ENCODE measurements around the gene IGFBP7.

IGFBP7 gene

DNA sequence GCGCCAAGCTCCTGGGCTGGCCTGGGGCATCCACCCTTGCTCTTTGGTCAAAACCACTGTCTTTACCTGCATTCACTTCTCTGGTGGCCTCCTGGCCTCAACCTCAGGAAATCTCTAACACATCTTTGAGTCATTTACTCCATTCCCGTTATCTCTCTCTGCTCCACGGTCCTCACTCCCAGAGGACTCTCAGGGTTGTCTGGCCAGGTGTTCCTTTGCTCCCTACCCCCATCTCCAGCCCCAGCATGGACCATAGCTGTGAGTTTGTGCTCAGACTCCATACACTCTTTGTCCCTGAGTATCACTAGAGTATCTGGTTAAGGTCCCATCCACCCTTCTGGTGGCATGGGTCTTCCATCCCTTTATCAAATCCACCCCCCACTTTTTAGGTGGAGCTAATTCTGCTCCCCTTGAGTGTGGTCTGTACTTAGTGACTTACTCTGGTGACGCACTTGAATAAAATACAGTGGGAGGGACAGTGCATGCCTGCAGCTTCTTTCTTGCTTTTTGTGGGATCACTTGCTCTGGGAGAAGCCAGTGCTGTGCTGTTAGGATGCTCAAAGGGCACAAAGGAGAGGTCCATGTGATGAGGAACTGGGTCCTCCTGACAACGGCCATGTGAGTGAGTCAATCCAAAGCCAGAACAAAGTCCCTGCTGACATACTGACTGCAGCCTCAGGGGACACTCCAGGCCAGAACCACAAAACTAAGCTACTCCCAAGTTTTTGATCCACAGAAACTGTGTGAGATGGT lies 44.3 kb downstream of the IGFBP7 start:
- H3K27ac ChIP-seq = no peak overlapping the region
- no peaks in the 10 kb centered on the region for H3K79me2 ChIP-seq (ENCODE audit: insufficient read depth, low read depth)
- H4K20me1 ChIP-seq (ENCODE audit: insufficient read depth) = no peaks in the 10 kb centered on the region
- TF ChIP-seq, protein P1, sequence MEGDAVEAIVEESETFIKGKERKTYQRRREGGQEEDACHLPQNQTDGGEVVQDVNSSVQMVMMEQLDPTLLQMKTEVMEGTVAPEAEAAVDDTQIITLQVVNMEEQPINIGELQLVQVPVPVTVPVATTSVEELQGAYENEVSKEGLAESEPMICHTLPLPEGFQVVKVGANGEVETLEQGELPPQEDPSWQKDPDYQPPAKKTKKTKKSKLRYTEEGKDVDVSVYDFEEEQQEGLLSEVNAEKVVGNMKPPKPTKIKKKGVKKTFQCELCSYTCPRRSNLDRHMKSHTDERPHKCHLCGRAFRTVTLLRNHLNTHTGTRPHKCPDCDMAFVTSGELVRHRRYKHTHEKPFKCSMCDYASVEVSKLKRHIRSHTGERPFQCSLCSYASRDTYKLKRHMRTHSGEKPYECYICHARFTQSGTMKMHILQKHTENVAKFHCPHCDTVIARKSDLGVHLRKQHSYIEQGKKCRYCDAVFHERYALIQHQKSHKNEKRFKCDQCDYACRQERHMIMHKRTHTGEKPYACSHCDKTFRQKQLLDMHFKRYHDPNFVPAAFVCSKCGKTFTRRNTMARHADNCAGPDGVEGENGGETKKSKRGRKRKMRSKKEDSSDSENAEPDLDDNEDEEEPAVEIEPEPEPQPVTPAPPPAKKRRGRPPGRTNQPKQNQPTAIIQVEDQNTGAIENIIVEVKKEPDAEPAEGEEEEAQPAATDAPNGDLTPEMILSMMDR (conservative IDR thresholded peaks at IDR 0.05; ENCODE audit: low read depth, low read length) = no peak
- no peak overlapping the region for H2AFZ ChIP-seq (ENCODE audit: low read depth)
- no peak overlapping the region for H3K4me2 ChIP-seq
- no peaks in the 10 kb centered on the region for H3K36me3 ChIP-seq (ENCODE audit: insufficient read depth)
- no peak overlapping the region for H3K4me3 ChIP-seq (IDR thresholded peaks at IDR 0.05; ENCODE audit: insufficient read depth, low read depth, low read length)
- H3K4me1 ChIP-seq (ENCODE audit: low read depth, poor library complexity, severe bottlenecking) = peaks cover 14% of the 10 kb centered on the region
- H3K9ac ChIP-seq = no peak overlapping the region
- no peaks in the 10 kb centered on the region for H3K27me3 ChIP-seq (ENCODE audit: insufficient read depth, low read depth)

DNA sequence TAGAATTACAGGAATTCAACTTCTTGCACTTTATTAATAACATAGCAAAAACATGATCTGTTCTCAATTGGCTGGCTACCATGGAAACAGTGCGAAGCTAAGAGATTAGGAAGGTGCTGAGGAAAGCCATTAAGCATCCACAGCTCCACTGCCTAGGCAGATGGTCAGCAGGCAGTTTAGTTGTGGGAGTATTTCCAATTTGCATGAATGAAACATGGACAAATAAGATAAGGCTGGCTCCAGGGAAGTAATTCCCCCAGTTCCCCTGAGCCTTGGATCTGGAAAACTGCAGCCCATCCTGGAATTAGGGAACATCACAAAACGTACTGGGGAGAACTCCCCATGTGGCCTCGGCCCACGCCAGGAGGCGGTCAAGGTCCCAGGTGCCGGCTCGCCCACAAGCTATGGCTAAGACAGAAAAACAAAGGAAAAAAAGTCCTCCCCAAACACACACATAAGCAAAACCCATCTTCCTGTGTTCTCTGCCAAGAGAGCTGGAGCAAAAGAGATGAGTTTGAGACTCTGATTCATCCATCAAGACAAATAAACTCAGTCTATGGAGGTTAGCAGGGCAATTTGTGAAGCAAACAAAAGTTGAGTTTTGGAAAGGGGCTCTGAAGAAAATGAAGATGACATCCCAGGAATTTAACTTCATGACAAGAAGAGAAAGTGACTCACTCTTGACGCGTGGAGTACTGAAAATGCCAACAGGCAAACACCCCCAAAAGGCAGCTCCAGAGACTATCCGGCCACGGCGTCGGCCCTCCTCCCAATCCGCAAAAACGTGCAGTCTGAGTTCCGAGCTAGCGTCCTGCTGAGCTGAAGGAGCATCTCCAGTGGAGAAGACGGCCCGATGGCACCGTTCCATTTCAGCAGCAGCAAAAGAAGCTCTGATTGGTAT lies 45.1 kb downstream of the IGFBP7 start:
- no peaks in the 10 kb centered on the region for H3K27me3 ChIP-seq (ENCODE audit: insufficient read depth, low read depth)

DNA sequence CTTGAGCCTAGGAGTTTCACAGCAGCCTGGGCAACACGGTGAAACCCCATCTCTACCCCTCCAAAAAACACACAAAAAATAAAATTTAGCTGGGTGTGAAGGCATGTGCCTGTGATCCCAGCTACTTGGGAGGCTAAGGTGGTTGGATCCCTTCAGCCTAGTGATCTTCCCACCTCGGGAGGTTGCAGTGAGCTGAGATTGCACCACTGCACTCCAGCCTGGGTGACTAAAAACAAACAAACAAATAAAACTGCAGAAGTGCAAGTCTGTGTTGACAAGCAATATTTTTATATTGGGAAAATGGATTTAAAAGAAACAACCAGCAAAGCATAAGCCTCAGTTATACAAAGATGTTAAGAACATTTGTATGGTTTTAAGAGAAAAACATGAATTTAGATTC lies 46.1 kb downstream of the IGFBP7 start:
- Histone ChIP-seq H4K20me1 (ENCODE audit: insufficient read depth) (no peaks in the 10 kb centered on the region), H3K4me2 (no peak overlapping the region)
- TF ChIP-seq, protein P1 (conservative IDR thresholded peaks at IDR 0.05; ENCODE audit: low read depth, low read length) = no peak

More for the DNA sequence above, 45.1 kb downstream of the IGFBP7 start:
- Histone ChIP-seq H3K4me3 (IDR thresholded peaks at IDR 0.05; ENCODE audit: insufficient read depth, low read depth, low read length) (no peak overlapping the region), H3K79me2 (ENCODE audit: insufficient read depth, low read depth) (no peaks in the 10 kb centered on the region), H4K20me1 (ENCODE audit: insufficient read depth) (no peaks in the 10 kb centered on the region), H2AFZ (ENCODE audit: low read depth) (no peak overlapping the region), H3K4me2 (no peak overlapping the region), H3K36me3 (ENCODE audit: insufficient read depth) (no peaks in the 10 kb centered on the region), H3K4me1 (ENCODE audit: low read depth, poor library complexity, severe bottlenecking) (peaks cover 12% of the 10 kb centered on the region), H3K27ac (no peak overlapping the region), H3K9ac (no peak overlapping the region)
- TF ChIP-seq, protein P1 (conservative IDR thresholded peaks at IDR 0.05; ENCODE audit: low read depth, low read length) = no peak

DNA sequence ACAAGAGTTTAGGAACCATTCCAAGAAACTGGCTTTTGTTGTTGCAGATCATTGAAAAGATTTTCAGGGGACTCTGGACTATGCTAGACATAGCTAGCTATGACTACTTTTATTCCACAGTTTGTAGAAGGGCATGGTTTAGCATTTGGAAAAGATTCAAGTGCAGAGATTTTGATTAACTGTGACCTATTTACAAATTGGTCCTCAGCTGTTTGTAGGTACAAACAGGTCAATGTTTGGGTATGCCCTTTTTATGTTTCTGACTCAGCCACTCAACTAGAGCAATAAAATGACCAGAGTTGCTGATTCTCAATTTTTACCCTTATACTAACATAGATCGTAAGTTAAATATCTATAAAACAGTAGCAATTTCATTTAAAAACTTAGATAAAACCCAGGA lies 46.7 kb downstream of the IGFBP7 start:
- H3K79me2 ChIP-seq (ENCODE audit: insufficient read depth, low read depth) = no peaks in the 10 kb centered on the region
- no peak overlapping the region for H3K4me2 ChIP-seq
- H3K27ac ChIP-seq = no peak overlapping the region
- no peaks in the 10 kb centered on the region for H3K4me1 ChIP-seq (ENCODE audit: low read depth, poor library complexity, severe bottlenecking)
- H4K20me1 ChIP-seq (ENCODE audit: insufficient read depth) = no peaks in the 10 kb centered on the region
- no peak overlapping the region for H3K9ac ChIP-seq
- H3K27me3 ChIP-seq (ENCODE audit: insufficient read depth, low read depth) = no peaks in the 10 kb centered on the region
- H2AFZ ChIP-seq (ENCODE audit: low read depth) = no peak overlapping the region
- H3K4me3 ChIP-seq (IDR thresholded peaks at IDR 0.05; ENCODE audit: insufficient read depth, low read depth, low read length) = no peak overlapping the region
- TF ChIP-seq, protein P1 (conservative IDR thresholded peaks at IDR 0.05; ENCODE audit: low read depth, low read length) = no peak
- H3K36me3 ChIP-seq (ENCODE audit: insufficient read depth) = no peaks in the 10 kb centered on the region

More for the DNA sequence above, 46.1 kb downstream of the IGFBP7 start:
- no peak overlapping the region for H3K4me3 ChIP-seq (IDR thresholded peaks at IDR 0.05; ENCODE audit: insufficient read depth, low read depth, low read length)
- no peak overlapping the region for H3K9ac ChIP-seq
- no peaks in the 10 kb centered on the region for H3K27me3 ChIP-seq (ENCODE audit: insufficient read depth, low read depth)
- no peak overlapping the region for H2AFZ ChIP-seq (ENCODE audit: low read depth)
- no peak overlapping the region for H3K27ac ChIP-seq
- H3K4me1 ChIP-seq (ENCODE audit: low read depth, poor library complexity, severe bottlenecking) = peaks cover 2% of the 10 kb centered on the region
- no peaks in the 10 kb centered on the region for H3K79me2 ChIP-seq (ENCODE audit: insufficient read depth, low read depth)
- no peaks in the 10 kb centered on the region for H3K36me3 ChIP-seq (ENCODE audit: insufficient read depth)
